ENCODE measurements around the gene CD209. TPM values are rescaled to one million over a fixed set of nuclear protein-coding genes. Genes with fewer than 3 reads are reported as not detected.

Gene CD209
- total and polyA plus RNA-seq, 2 experiments from 2014 or later = 0.35 TPM; not detected in 1

DNA sequence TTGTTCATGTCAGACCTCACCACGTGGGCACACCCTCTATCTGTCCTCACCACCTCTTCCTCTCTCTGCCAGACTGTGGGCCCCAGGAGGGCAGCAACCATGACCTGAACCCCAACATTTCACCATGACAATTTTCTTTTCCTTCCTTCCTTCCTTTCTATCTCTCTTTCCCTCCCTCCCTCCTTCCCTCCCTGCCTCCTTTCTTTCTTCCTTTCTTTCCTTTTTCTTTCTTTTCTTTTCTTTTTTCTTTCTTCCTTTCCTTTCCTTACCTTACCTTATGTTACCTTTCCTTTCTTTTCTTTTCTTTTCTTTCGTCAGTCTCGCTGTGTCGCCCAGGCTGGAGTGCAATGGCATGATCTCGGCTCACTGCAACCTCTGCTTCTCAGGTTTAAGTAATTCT lies 36.7 kb downstream of the CD209 start (continued):
- TF ChIP-seq, protein P1, sequence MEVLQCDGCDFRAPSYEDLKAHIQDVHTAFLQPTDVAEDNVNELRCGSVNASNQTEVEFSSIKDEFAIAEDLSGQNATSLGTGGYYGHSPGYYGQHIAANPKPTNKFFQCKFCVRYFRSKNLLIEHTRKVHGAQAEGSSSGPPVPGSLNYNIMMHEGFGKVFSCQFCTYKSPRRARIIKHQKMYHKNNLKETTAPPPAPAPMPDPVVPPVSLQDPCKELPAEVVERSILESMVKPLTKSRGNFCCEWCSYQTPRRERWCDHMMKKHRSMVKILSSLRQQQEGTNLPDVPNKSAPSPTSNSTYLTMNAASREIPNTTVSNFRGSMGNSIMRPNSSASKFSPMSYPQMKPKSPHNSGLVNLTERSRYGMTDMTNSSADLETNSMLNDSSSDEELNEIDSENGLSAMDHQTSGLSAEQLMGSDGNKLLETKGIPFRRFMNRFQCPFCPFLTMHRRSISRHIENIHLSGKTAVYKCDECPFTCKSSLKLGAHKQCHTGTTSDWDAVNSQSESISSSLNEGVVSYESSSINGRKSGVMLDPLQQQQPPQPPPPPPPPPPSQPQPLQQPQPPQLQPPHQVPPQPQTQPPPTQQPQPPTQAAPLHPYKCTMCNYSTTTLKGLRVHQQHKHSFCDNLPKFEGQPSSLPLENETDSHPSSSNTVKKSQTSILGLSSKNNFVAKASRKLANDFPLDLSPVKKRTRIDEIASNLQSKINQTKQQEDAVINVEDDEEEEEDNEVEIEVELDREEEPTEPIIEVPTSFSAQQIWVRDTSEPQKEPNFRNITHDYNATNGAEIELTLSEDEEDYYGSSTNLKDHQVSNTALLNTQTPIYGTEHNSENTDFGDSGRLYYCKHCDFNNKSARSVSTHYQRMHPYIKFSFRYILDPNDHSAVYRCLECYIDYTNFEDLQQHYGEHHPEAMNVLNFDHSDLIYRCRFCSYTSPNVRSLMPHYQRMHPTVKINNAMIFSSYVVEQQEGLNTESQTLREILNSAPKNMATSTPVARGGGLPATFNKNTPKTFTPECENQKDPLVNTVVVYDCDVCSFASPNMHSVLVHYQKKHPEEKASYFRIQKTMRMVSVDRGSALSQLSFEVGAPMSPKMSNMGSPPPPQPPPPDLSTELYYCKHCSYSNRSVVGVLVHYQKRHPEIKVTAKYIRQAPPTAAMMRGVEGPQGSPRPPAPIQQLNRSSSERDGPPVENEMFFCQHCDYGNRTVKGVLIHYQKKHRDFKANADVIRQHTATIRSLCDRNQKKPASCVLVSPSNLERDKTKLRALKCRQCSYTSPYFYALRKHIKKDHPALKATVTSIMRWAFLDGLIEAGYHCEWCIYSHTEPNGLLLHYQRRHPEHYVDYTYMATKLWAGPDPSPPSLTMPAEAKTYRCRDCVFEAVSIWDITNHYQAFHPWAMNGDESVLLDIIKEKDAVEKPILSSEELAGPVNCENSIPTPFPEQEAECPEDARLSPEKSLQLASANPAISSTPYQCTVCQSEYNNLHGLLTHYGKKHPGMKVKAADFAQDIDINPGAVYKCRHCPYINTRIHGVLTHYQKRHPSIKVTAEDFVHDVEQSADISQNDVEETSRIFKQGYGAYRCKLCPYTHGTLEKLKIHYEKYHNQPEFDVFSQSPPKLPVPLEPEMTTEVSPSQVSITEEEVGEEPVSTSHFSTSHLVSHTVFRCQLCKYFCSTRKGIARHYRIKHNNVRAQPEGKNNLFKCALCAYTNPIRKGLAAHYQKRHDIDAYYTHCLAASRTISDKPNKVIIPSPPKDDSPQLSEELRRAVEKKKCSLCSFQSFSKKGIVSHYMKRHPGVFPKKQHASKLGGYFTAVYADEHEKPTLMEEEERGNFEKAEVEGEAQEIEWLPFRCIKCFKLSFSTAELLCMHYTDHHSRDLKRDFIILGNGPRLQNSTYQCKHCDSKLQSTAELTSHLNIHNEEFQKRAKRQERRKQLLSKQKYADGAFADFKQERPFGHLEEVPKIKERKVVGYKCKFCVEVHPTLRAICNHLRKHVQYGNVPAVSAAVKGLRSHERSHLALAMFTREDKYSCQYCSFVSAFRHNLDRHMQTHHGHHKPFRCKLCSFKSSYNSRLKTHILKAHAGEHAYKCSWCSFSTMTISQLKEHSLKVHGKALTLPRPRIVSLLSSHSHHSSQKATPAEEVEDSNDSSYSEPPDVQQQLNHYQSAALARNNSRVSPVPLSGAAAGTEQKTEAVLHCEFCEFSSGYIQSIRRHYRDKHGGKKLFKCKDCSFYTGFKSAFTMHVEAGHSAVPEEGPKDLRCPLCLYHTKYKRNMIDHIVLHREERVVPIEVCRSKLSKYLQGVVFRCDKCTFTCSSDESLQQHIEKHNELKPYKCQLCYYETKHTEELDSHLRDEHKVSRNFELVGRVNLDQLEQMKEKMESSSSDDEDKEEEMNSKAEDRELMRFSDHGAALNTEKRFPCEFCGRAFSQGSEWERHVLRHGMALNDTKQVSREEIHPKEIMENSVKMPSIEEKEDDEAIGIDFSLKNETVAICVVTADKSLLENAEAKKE (CRISPR knock-in tag; IDR thresholded peaks at IDR 0.05) = no peak
- TF ChIP-seq CREB1 (CRISPR knock-in tag; IDR thresholded peaks at IDR 0.05; ENCODE audit: low read depth) = no peak

DNA sequence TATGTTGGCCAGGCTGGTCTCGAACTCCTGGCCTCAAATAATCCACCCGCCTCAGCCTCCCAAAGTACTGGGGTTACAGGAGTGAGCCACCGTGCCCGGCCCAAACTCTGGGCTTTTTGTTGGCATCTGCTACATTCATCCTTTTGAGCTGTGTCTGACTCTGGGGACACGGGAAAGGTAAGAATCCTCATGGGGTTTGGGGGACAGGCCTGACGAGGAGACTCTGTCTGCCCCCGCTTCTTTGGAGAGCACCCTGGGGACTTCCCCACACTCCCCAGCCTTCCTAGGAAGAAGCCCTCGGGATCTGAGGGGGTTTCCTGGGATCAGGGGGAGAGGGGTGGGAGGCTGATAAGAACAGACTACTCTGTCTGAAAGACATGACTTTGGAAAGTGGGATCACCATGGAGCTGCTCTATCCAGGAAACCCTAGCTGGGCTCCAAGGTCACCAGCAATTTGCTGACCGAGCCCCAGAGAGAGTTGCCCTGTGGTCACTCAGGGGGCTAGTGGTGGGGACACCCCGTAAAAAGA lies 37.3 kb downstream of the CD209 start:
- Histone ChIP-seq H3K4me2 (no peak overlapping the region), H3K9me2 (ENCODE audit: insufficient read depth) (no peaks in the 10 kb centered on the region), H4K20me1 (replicated peaks; ENCODE audit: insufficient read depth) (no peaks in the 10 kb centered on the region), H3K36me3 (ENCODE audit: insufficient read depth) (no peaks in the 10 kb centered on the region), H3K27me3 (ENCODE audit: insufficient read depth) (no peaks in the 10 kb centered on the region), H3F3A (replicated peaks; ENCODE audit: low read depth) (no peaks in the 10 kb centered on the region), H3K27ac (ENCODE audit: low read depth) (no peak overlapping the region), H3K79me2 (replicated peaks; ENCODE audit: insufficient read depth) (no peaks in the 10 kb centered on the region), H3K4me3 (no peak overlapping the region), H2AFZ (no peak overlapping the region), H3K4me1 (ENCODE audit: insufficient read depth) (no peaks in the 10 kb centered on the region)
- Mint-ChIP-seq H3K4me3 (no peak overlapping the region), H3K27ac (no peak overlapping the region), H3K27me3 (ENCODE audit: insufficient read depth, low read depth, poor library complexity) (peaks cover 13% of the 10 kb centered on the region), H3K4me1 (no peaks in the 10 kb centered on the region), H3K9me3 (no peaks in the 10 kb centered on the region), H3K36me3 (ENCODE audit: low read depth) (no peaks in the 10 kb centered on the region; the same call in 2 of the 3 replicates)
- no peak for TF ChIP-seq EZH2 (IDR thresholded peaks at IDR 0.05; ENCODE audit: low read depth, unreplicated experiment)
- no peak for TF ChIP-seq ZNF114 (CRISPR knock-in tag; IDR thresholded peaks at IDR 0.05)
- TF ChIP-seq POLR2AphosphoS5 (IDR thresholded peaks at IDR 0.05; ENCODE audit: low read depth) = no peak
- no peak for TF ChIP-seq NANOG (IDR thresholded peaks at IDR 0.05; ENCODE audit: borderline replicate concordance)
- no peak for TF ChIP-seq ZNF331 (CRISPR knock-in tag; IDR thresholded peaks at IDR 0.05; ENCODE audit: low read depth)
- DNase-seq (ENCODE audit: low spot score) (no peak), ATAC-seq (no peak)

Data from GM23338 (cell line).